Esophagus muscularis mucosa (tissue), 4 donors: Measurements from ENCODE around the gene NTSR2. TPM values are rescaled to one million over a fixed set of nuclear protein-coding genes. Genes with fewer than 3 reads are reported as not detected.

Experiments
- DNase-seq: peaks from one replicate; pipeline ENCODE4 v3.0.0-alpha.2; 2017; ENCODE audit errors: extremely low spot score
- H3K27ac ChIP-seq, 4 donors: fragments of 200-600 bp; sonication (generic); replicated peaks in 1 of 4; 1 replicate in 3 of 4; 2 replicates in 1 of 4; pipeline ENCODE4 v1.5.1; 2016 to 2019; ENCODE audit warnings: mild to moderate bottlenecking in 1 of 4
- H3K27me3 ChIP-seq, 4 donors: fragments of 200-600 bp; sonication (generic); one replicate each; pipeline versions ENCODE4 v1.5.1 to v1.6.0; 2016 to 2019
- H3K36me3 ChIP-seq, 4 donors: fragments of 200-600 bp; sonication (generic); one replicate each; pipeline ENCODE4 v1.5.1; 2016 to 2019
- H3K4me1 ChIP-seq, 4 donors: fragments of 200-600 bp; sonication (generic); one replicate each; pipeline ENCODE4 v1.5.1; 2016 to 2019
- H3K4me3 ChIP-seq, 4 donors: fragments of 200-600 bp; sonication (generic); 1 replicate in 2 of 4; 2 replicates in 2 of 4; pipeline ENCODE4 v1.5.1; 2016 to 2019; ENCODE audit warnings: mild to moderate bottlenecking in 4 of 4, moderate library complexity in 1 of 4
- H3K9me3 ChIP-seq, 4 donors: fragments of 200-600 bp; sonication (generic); 1 replicate in 3 of 4; 2 replicates in 1 of 4; pipeline ENCODE4 v1.5.1; 2016 to 2019
- EP300 ChIP-seq: sonication (generic); formaldehyde crosslinking; IDR thresholded peaks from one replicate; pipeline ENCODE4 v1.6.1; 2017; ENCODE audit warnings: antibody characterized with exemption
- POLR2A ChIP-seq: fragments of 450-650 bp; IDR thresholded peaks from one replicate; pipeline ENCODE4 v1.6.1; 2017; ENCODE audit warnings: antibody characterized with exemption, moderate library complexity, mild to moderate bottlenecking, low read depth
- POLR2AphosphoS5 ChIP-seq, 2 donors: sonication (generic); formaldehyde crosslinking; IDR thresholded peaks; one replicate each; pipeline ENCODE4 v1.6.1; 2017; ENCODE audit warnings: antibody characterized with exemption in 2 of 2
- WGBS: methylation state at CpG from one replicate; pipeline ENCODE4 v1.1.5; 2018; 5-methylcytosine and 5-hydroxymethylcytosine counted together
- intact Hi-C: fragments of 100-400 bp; cut with DNase I; formaldehyde crosslinking; loops from one replicate; pipeline ENCODE4 v1.15.1; 2023
- total RNA-seq, 4 donors: library from RNA; depleted of rRNA; stranded (reverse); fragments of >200 nt; gene quantifications; one replicate each; pipeline versions ENCODE4 v1.1.0 to v1.2.1, GENCODE V29; 2016
- TF ChIP-seq, protein P1 (sequence below), 3 experiments: fragments of 200-600 bp in 2 of 3; fragments of 450-650 bp in 1 of 3; sonication (generic) in 2 of 3; IDR thresholded peaks; one replicate each; pipeline ENCODE4 v1.5.1; 2017 to 2019; ENCODE audit warnings: antibody characterized with exemption in 3 of 3, mild to moderate bottlenecking in 2 of 3, moderate library complexity in 1 of 3

Gene NTSR2
- total RNA-seq, 4 donors from 2014 or later, result not detected

- 95% methylated on average over 3 of the region's 3 CpGs for WGBS
- Histone ChIP-seq H3K4me3 (no peak overlapping the region), H3K27me3 (no peaks in the 10 kb centered on the region), H3K4me1 (peaks cover under 1 to 19% (median 15%) of the 10 kb centered on the region in 4 donors), H3K27ac (no peak overlapping the region), H3K36me3 (no peaks in the 10 kb centered on the region), H3K9me3 (no peaks in the 10 kb centered on the region)
- no peak for TF ChIP-seq POLR2A
- TF ChIP-seq POLR2AphosphoS5 (IDR thresholded peaks at IDR 0.05), result no peak
- TF ChIP-seq, protein P1, sequence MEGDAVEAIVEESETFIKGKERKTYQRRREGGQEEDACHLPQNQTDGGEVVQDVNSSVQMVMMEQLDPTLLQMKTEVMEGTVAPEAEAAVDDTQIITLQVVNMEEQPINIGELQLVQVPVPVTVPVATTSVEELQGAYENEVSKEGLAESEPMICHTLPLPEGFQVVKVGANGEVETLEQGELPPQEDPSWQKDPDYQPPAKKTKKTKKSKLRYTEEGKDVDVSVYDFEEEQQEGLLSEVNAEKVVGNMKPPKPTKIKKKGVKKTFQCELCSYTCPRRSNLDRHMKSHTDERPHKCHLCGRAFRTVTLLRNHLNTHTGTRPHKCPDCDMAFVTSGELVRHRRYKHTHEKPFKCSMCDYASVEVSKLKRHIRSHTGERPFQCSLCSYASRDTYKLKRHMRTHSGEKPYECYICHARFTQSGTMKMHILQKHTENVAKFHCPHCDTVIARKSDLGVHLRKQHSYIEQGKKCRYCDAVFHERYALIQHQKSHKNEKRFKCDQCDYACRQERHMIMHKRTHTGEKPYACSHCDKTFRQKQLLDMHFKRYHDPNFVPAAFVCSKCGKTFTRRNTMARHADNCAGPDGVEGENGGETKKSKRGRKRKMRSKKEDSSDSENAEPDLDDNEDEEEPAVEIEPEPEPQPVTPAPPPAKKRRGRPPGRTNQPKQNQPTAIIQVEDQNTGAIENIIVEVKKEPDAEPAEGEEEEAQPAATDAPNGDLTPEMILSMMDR (IDR thresholded peaks at IDR 0.05), result no peak
- TF ChIP-seq EP300, result no peak
- intact Hi-C loops, result no loop called here
- DNase-seq, result no peak
Measured at GRCh38 chr2:11705711-11706110, 35.7 kb upstream of the NTSR2 start.

DNA sequence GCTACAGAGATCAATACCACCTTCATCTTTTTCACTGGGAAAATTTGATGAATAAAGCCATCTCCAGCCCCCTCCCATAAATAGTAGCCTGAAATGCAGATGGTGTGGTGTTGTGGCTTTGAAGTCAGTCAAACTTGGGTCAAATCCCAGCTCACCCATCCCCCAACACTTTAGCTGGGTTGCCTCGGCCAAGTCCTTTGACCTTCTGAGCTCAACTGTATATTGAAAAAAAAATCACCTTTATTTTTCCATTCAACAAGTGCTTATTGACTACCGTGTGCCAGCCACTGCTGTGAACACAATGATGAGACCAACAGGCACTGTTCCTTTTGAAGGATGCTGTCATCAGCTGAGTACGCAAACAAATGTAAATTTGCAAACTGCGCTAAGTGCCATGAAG, 35.1 kb upstream of the NTSR2 start:
- DNase-seq, result no peak
- peaks cover 0 to 12% (median 8%) of the 10 kb centered on the region in 4 donors for H3K4me1 ChIP-seq
- no peaks in the 10 kb centered on the region for H3K27me3 ChIP-seq
- no peaks in the 10 kb centered on the region for H3K36me3 ChIP-seq
- TF ChIP-seq, protein P1 (IDR thresholded peaks at IDR 0.05), result no peak
- TF ChIP-seq EP300 (no peak), POLR2A (no peak), POLR2AphosphoS5 (IDR thresholded peaks at IDR 0.05) (no peak)
- H3K9me3 ChIP-seq, result no peaks in the 10 kb centered on the region
- H3K27ac ChIP-seq, result no peak overlapping the region
- H3K4me3 ChIP-seq, result no peak overlapping the region
- intact Hi-C loops, result no loop called here
- WGBS, result 94% methylated on average over 4 of the region's 4 CpGs

GRCh38 chr2:11703700-11704099, 33.7 kb upstream of the NTSR2 start:
- Histone ChIP-seq H3K4me3 (no peak overlapping the region), H3K4me1 (peaks cover 0 to 11% (median 4%) of the 10 kb centered on the region in 4 donors), H3K36me3 (no peaks in the 10 kb centered on the region), H3K27me3 (no peaks in the 10 kb centered on the region), H3K27ac (no peak overlapping the region), H3K9me3 (no peaks in the 10 kb centered on the region)
- DNase-seq, result no peak
- intact Hi-C loops, result no loop called here
- WGBS, result 89% methylated on average over 1 of the region's 1 CpG
- TF ChIP-seq EP300 (no peak), POLR2A (no peak), POLR2AphosphoS5 (IDR thresholded peaks at IDR 0.05) (no peak)
- TF ChIP-seq, protein P1 (IDR thresholded peaks at IDR 0.05), result no peak

GRCh38 chr2:11702946-11703345, 33.0 kb upstream of the NTSR2 start:
- H3K27me3 ChIP-seq, result no peaks in the 10 kb centered on the region
- H3K4me1 ChIP-seq, result peaks cover 1 to 17% (median 6%) of the 10 kb centered on the region in 4 donors
- no peaks in the 10 kb centered on the region for H3K9me3 ChIP-seq
- intact Hi-C loops, result no loop called here
- H3K4me3 ChIP-seq, result no peak overlapping the region
- TF ChIP-seq, protein P1 (IDR thresholded peaks at IDR 0.05), result no peak
- no peak for TF ChIP-seq EP300
- no peak for TF ChIP-seq POLR2A
- no peak for TF ChIP-seq POLR2AphosphoS5 (IDR thresholded peaks at IDR 0.05)
- H3K36me3 ChIP-seq, result no peaks in the 10 kb centered on the region
- no peak overlapping the region for H3K27ac ChIP-seq
- no peak for DNase-seq
- 85% methylated on average over 2 of the region's 2 CpGs for WGBS

DNA sequence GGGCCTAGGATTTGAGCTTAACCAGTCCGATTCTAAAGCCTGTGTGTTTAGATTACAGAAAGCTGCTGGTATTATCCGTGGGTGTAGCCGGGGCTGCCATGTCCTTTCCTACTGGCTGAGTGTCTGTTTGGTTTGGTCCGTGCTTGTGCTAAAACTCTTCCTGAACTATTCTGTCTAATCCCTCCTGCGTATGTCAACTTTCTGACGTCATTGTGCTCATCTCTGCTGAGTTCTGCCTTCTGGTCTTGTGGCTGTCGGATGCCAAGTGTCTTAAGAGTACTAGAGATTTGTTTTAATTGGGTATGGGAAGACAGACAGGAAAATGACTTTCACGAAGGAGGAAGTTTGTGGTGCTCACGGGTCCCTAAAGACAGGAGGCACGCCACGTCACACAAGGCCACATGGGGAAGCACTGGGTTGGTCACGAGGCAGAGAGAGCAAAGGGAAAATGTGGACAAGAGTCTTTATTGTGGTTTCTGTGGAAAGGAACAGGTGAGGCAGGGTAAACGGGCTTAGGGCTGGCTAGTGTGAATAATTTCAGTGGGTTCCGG, 31.8 kb upstream of the NTSR2 start:
- Histone ChIP-seq H3K4me3 (no peak overlapping the region), H3K27ac (peak overlapping the region in 2 of 4 donors; percentile 32 to 39)
- intact Hi-C loops, result no loop called here

More for the DNA sequence above, 31.8 kb upstream of the NTSR2 start:
- H3K27me3 ChIP-seq, result no peaks in the 10 kb centered on the region
- no peak for DNase-seq
- WGBS, result 50% methylated on average over 14 of the region's 14 CpGs
- TF ChIP-seq, protein P1 (IDR thresholded peaks at IDR 0.05), result no peak
- peak in 1 of 2 donors; percentile 32 for TF ChIP-seq POLR2AphosphoS5 (IDR thresholded peaks at IDR 0.05)
- peaks cover 13 to 29% (median 17%) of the 10 kb centered on the region in 4 donors for H3K4me1 ChIP-seq
- no peaks in the 10 kb centered on the region for H3K36me3 ChIP-seq
- H3K9me3 ChIP-seq, result no peaks in the 10 kb centered on the region
